HTR-8/SVneo (cell line): Measurements from ENCODE around the gene IL17REL.
A peak's percentile ranks its signal among the peaks of the same experiment; 100 is the strongest.

Experiments used
- DNase-seq: peaks from one replicate; pipeline ENCODE4 v3.0.0; 2011; ENCODE audit warnings: low spot score, mixed read lengths; ENCODE audit not compliant: insufficient read length
- FAIRE-seq: peaks from 2 replicates; lab custom pipeline; 2011; peaks lifted over from hg19 to GRCh38; lab: Jason Lieb, UNC

The IL17REL gene

GRCh38 chr22:50012211-50013181, at the start of gene IL17REL:
IL17REL (minus strand) TSS chr22:50012765; CDS start chr22:50012646, 119 bp downstream.
- FAIRE-seq: no peak
- DNase-seq: no peak

GRCh38 chr22:50061824-50062355, 49.3 kb upstream of the IL17REL start:
- FAIRE-seq (no peak), DNase-seq (no peak)

GRCh38 chr22:50061141-50061823, 48.7 kb upstream of the IL17REL start:
- DNase-seq: no peak
- FAIRE-seq: no peak

GRCh38 chr22:50060441-50061140, 48.0 kb upstream of the IL17REL start:
- DNase-seq: no peak
- no peak for FAIRE-seq

GRCh38 chr22:50059881-50060262, 47.3 kb upstream of the IL17REL start:
- FAIRE-seq (no peak), DNase-seq (no peak)

GRCh38 chr22:50058906-50059880, 46.6 kb upstream of the IL17REL start:
- no peak for FAIRE-seq
- DNase-seq: peak; percentile 18

- no peak for DNase-seq
- FAIRE-seq: no peak
Observed at GRCh38 chr22:50058061-50058905, 45.7 kb upstream of the IL17REL start, which contains the start of gene TTLL8. TTLL8 (minus strand) TSS chr22:50058298.

GRCh38 chr22:50057278-50058060, 44.9 kb upstream of the IL17REL start:
- FAIRE-seq (no peak), DNase-seq (no peak)

GRCh38 chr22:50056214-50056972, 43.8 kb upstream of the IL17REL start:
- DNase-seq (no peak), FAIRE-seq (no peak)

- FAIRE-seq: no peak
Observed at GRCh38 chr22:50053861-50054260, 41.3 kb upstream of the IL17REL start.

GRCh38 chr22:50051930-50052329, 39.4 kb upstream of the IL17REL start:
- DNase-seq (no peak), FAIRE-seq (no peak)

More at GRCh38 chr22:50053861-50054260, 41.3 kb upstream of the IL17REL start:
- DNase-seq: no peak

GRCh38 chr22:50049299-50050195, 37.0 kb upstream of the IL17REL start:
- FAIRE-seq (no peak), DNase-seq (no peak)

- FAIRE-seq (no peak), DNase-seq (no peak)
Observed at GRCh38 chr22:50048836-50049235, 36.3 kb upstream of the IL17REL start.

- no peak for DNase-seq
- no peak for FAIRE-seq
Observed at GRCh38 chr22:50048061-50048765, 35.6 kb upstream of the IL17REL start.

GRCh38 chr22:50047346-50047745, 34.8 kb upstream of the IL17REL start:
- FAIRE-seq (peak; percentile 26), DNase-seq (no peak)
